LNCAP (cell line): ENCODE results near the gene FOXP1.

ENCODE experiments used
- CTCF ChIP-seq: fragments of 450-650 bp; IDR thresholded peaks from 2 replicates; pipeline ENCODE4 v1.5.1; 2017; ENCODE audit warnings: mild to moderate bottlenecking

The FOXP1 gene

GRCh38 chr3:71395927-71396695, 187.4 kb downstream of the FOXP1 start:
- no peak for TF ChIP-seq CTCF

GRCh38 chr3:71395470-71395869, 188.1 kb downstream of the FOXP1 start:
- TF ChIP-seq CTCF, result no peak

- TF ChIP-seq CTCF, result no peak
Observed at GRCh38 chr3:71393745-71394144, 189.8 kb downstream of the FOXP1 start.

- no peak for TF ChIP-seq CTCF
Observed at GRCh38 chr3:71393093-71393492, 190.4 kb downstream of the FOXP1 start.

GRCh38 chr3:71392251-71392650, 191.3 kb downstream of the FOXP1 start:
- no peak for TF ChIP-seq CTCF

- no peak for TF ChIP-seq CTCF
Observed at GRCh38 chr3:71391361-71391760, 192.2 kb downstream of the FOXP1 start.

GRCh38 chr3:71389911-71390573, 193.5 kb downstream of the FOXP1 start:
- no peak for TF ChIP-seq CTCF
